HG03342 (cell line): Measurements from ENCODE around the gene NAXD.

ENCODE experiments used
- ATAC-seq: cut with Tn5 transposase; IDR thresholded peaks from one replicate; pipeline ENCODE4 v1.9.1; 2021; ENCODE audit warnings: mild to moderate bottlenecking, moderate library complexity; ENCODE audit not compliant: unreplicated experiment

Gene NAXD

DNA sequence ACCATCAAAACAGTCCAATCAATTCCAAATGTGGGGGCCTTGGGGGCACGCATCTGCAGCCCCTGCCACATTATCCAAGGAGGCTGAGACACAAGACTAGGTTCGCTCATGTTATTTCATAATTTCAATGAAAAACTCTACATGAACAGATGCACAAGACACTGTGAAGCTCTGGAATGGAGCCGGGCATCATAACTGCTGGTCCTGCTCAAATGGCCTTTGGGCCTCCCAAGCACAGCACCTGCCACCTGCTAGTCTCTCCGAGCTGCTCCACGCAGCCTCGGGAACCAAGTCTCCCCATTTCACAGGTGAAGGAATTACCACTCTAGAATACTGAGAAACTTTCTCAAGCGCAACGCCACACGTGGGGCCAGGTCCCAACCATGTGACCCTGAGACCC is 73.7 kb downstream of the NAXD start:
- ATAC-seq, result no peak
